SU-DHL-6 (cell line): ENCODE data around the gene KCNH1.

Experiments used
- H2AFZ ChIP-seq: fragments of 200-600 bp; sonication (generic); 2 replicates; pipeline ENCODE4 v1.6.1; 2014; ENCODE audit warnings: low read depth, mild to moderate bottlenecking, moderate library complexity, mixed read lengths, antibody characterized with exemption, low read length; ENCODE audit not compliant: severe bottlenecking
- H3F3A ChIP-seq: fragments of 200-600 bp; shearing (Covaris generic); 2 replicates; pipeline ENCODE4 v1.6.0; 2016; ENCODE audit warnings: antibody characterized with exemption, mild to moderate bottlenecking; ENCODE audit not compliant: insufficient read depth
- H3K27ac ChIP-seq: fragments of 200-600 bp; sonication (generic); 2 replicates; pipeline ENCODE4 v1.5.1; 2016; ENCODE audit warnings: low read depth, mild to moderate bottlenecking, low read length, moderate library complexity, mixed read lengths
- H3K27me3 ChIP-seq: fragments of 200-600 bp; sonication (generic), shearing (Covaris generic); 2 replicates; pipeline ENCODE4 v1.6.0; 2014; ENCODE audit warnings: mild to moderate bottlenecking, low read length
- H3K36me3 ChIP-seq: fragments of 200-600 bp; sonication (generic); 2 replicates; pipeline ENCODE4 v1.6.1; 2014; ENCODE audit warnings: mild to moderate bottlenecking, low read length, mixed read lengths
- H3K4me2 ChIP-seq: fragments of 300-600, 200-600 bp; shearing (Covaris generic), sonication (generic); 2 replicates; pipeline ENCODE4 v1.6.0; 2014; ENCODE audit warnings: low read length, low read depth, mild to moderate bottlenecking; ENCODE audit not compliant: poor library complexity, severe bottlenecking
- H3K4me3 ChIP-seq: fragments of 200-600 bp; sonication (generic); 2 replicates; pipeline ENCODE4 v1.5.1; 2014; ENCODE audit warnings: antibody characterized with exemption, low read length, mild to moderate bottlenecking, mixed read lengths; ENCODE audit not compliant: insufficient read depth, poor library complexity, severe bottlenecking
- H3K79me2 ChIP-seq: fragments of 200-600 bp; sonication (generic); 2 replicates; pipeline ENCODE4 v1.6.1; 2014; ENCODE audit warnings: mild to moderate bottlenecking, low read length, moderate library complexity; ENCODE audit not compliant: insufficient read depth
- H3K9ac ChIP-seq: fragments of 200-600 bp; sonication (generic); 2 replicates; pipeline ENCODE4 v1.7.0; 2014; ENCODE audit warnings: mild to moderate bottlenecking, low read length
- H3K9me2 ChIP-seq: fragments of 200-600 bp; sonication (generic); replicated peaks from 2 replicates; pipeline ENCODE4 v1.6.1; 2014; ENCODE audit warnings: low read length; ENCODE audit not compliant: insufficient read depth
- H3K9me3 ChIP-seq: fragments of 200-600 bp; sonication (generic); 2 replicates; pipeline ENCODE4 v1.6.1; 2014; ENCODE audit warnings: low read length, mixed read lengths; ENCODE audit not compliant: insufficient read depth
- H4K20me1 ChIP-seq: fragments of 200-600 bp; sonication (generic); 2 replicates; pipeline ENCODE4 v1.6.1; 2014; ENCODE audit warnings: low read depth, mild to moderate bottlenecking, antibody characterized with exemption, low read length, moderate library complexity, mixed read lengths
- CTCF ChIP-seq: fragments of 200-600 bp; sonication (generic); IDR thresholded peaks from one replicate; pipeline ENCODE4 v1.5.1; 2017; ENCODE audit warnings: antibody characterized with exemption, mild to moderate bottlenecking, low read length, moderate library complexity; ENCODE audit not compliant: insufficient read depth, poor library complexity, severe bottlenecking
- EZH2phosphoT487 ChIP-seq: fragments of 200-600 bp; sonication (generic), shearing (Covaris generic); conservative IDR thresholded peaks from 2 replicates; pipeline ENCODE4 v1.6.1; 2018; ENCODE audit warnings: mild to moderate bottlenecking, antibody characterized with exemption, low read length, moderate library complexity, mixed read lengths

The KCNH1 gene

GRCh38 chr1:210687582-210688279 lies 446.2 kb downstream of the KCNH1 start:
- no peaks in the 10 kb centered on the region for H3K9me2 ChIP-seq
- no peaks in the 10 kb centered on the region for H3K9me3 ChIP-seq
- no peak overlapping the region for H3K4me3 ChIP-seq
- no peaks in the 10 kb centered on the region for H4K20me1 ChIP-seq
- H3K9ac ChIP-seq = no peak overlapping the region
- H3K4me2 ChIP-seq = no peak overlapping the region
- no peaks in the 10 kb centered on the region for H3K27me3 ChIP-seq
- H3K27ac ChIP-seq = no peak overlapping the region
- H3K79me2 ChIP-seq = no peaks in the 10 kb centered on the region
- no peak overlapping the region for H2AFZ ChIP-seq
- H3F3A ChIP-seq = no peaks in the 10 kb centered on the region
- TF ChIP-seq CTCF = no peak
- TF ChIP-seq EZH2phosphoT487 = no peak
- H3K36me3 ChIP-seq = no peaks in the 10 kb centered on the region

DNA sequence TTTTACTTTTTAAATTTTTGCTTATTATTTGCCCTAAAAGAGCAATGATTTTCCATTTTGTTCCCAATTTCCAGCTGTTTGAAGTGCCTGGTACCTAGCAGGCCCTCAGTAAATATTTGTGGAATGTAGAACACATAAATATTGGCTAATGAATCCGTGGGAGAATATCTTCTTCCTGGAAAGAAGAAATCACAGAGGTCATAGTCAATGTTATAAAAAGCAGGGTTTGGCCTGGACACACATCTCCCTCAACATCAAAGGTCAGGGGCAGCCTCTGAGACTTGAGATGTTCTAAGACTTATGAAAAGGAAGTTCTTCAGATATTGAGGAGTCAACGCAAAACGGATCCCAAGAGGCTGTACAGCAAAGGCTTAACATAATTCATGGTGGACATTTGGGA lies 447.1 kb downstream of the KCNH1 start:
- H3K9ac ChIP-seq = no peak overlapping the region
- no peak overlapping the region for H3K27ac ChIP-seq
- H3F3A ChIP-seq = no peaks in the 10 kb centered on the region
- no peaks in the 10 kb centered on the region for H3K27me3 ChIP-seq
- H3K79me2 ChIP-seq = no peaks in the 10 kb centered on the region
- TF ChIP-seq CTCF (no peak), EZH2phosphoT487 (no peak)
- H2AFZ ChIP-seq = no peak overlapping the region
- H4K20me1 ChIP-seq = no peaks in the 10 kb centered on the region
- H3K4me2 ChIP-seq = no peak overlapping the region
- no peaks in the 10 kb centered on the region for H3K9me2 ChIP-seq
- no peaks in the 10 kb centered on the region for H3K9me3 ChIP-seq
- H3K36me3 ChIP-seq = no peaks in the 10 kb centered on the region
- H3K4me3 ChIP-seq = no peak overlapping the region

DNA sequence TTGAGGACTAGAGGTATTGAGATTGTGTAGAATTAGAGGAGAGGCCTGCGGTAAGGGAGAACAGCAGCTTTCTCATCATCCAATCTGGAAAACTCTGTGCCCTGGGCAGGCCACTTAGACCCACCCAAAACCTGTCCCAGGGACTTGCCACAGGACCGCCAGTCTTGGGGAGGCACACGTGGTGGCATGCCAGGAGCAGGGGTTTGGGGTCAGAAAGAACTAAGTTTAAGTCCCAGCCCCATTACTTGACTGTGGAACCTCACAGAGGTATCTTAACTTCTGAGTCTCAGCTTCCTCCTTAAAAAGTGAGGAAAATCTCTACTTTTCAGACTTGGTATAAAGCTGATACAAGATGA lies 448.7 kb downstream of the KCNH1 start:
- Histone ChIP-seq H3K27me3 (no peaks in the 10 kb centered on the region), H3K9me3 (no peaks in the 10 kb centered on the region), H3K27ac (no peak overlapping the region), H3K9me2 (no peaks in the 10 kb centered on the region), H2AFZ (no peak overlapping the region), H4K20me1 (no peaks in the 10 kb centered on the region), H3K4me2 (no peak overlapping the region), H3K79me2 (no peaks in the 10 kb centered on the region), H3K36me3 (no peaks in the 10 kb centered on the region), H3K9ac (no peak overlapping the region), H3F3A (no peaks in the 10 kb centered on the region), H3K4me3 (no peak overlapping the region)
- TF ChIP-seq CTCF (no peak), EZH2phosphoT487 (no peak)
